Measurements from ENCODE around the gene DOCK4. TPM values are rescaled to one million over a fixed set of nuclear protein-coding genes. Genes with fewer than 3 reads are reported as not detected.

DOCK4 gene
- total and polyA plus RNA-seq, 2 of the 8 experiments (the other 6 are each of a cell fraction or from before 2014, with no cell fraction given) = 5.1 to 23.6 TPM

- TF ChIP-seq CTCF (IDR thresholded peaks at IDR 0.05; ENCODE audit: control extremely low read depth in 1 of 3, insufficient read depth in 1 of 3, low read depth in 1 of 3, low read length in 3 of 3) = no peak
- TF ChIP-seq SIX5 (IDR thresholded peaks at IDR 0.05; ENCODE audit: low read depth, low read length) = no peak
- TF ChIP-seq CEBPB (IDR thresholded peaks at IDR 0.05; ENCODE audit: low read depth, low read length) = no peak
Measured at GRCh38 chr7:111931958-111932357, 274.2 kb downstream of the DOCK4 start (continued).

Measured in H1 (cell line).